ENCODE data around the gene NRTN. TPM values are rescaled to one million over a fixed set of nuclear protein-coding genes. Genes with fewer than 3 reads are reported as not detected.

The NRTN gene
- total RNA-seq, 1 donor from 2014 or later: not detected

- DNase-seq (ENCODE audit: low spot score in 2 of 2): no peak
- FAIRE-seq: no peak
Observed at GRCh38 chr19:5809469-5809868, 4.6 kb downstream of the NRTN start.

DNA sequence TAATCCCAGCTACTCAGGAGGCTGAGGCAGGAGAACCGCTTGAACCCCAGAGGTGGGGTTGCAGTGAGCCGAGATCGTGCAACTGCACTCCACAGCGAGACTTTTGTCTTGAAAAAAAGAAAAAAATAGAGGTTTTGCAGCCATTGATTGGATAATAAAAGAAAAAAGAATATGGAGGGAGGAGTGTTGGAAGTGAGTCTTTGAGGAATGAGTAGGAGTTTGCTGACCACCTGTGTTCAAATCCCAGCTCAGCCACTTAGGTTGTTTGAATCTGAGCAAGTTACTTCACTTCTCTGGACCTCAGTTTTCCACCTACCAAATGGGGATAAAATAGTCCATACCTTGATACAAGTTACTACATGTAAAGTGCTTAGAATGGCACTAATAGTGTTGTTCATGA, 6.2 kb downstream of the NRTN start:
- DNase-seq (ENCODE audit: low spot score in 2 of 2) (no peak), FAIRE-seq (no peak)

DNA sequence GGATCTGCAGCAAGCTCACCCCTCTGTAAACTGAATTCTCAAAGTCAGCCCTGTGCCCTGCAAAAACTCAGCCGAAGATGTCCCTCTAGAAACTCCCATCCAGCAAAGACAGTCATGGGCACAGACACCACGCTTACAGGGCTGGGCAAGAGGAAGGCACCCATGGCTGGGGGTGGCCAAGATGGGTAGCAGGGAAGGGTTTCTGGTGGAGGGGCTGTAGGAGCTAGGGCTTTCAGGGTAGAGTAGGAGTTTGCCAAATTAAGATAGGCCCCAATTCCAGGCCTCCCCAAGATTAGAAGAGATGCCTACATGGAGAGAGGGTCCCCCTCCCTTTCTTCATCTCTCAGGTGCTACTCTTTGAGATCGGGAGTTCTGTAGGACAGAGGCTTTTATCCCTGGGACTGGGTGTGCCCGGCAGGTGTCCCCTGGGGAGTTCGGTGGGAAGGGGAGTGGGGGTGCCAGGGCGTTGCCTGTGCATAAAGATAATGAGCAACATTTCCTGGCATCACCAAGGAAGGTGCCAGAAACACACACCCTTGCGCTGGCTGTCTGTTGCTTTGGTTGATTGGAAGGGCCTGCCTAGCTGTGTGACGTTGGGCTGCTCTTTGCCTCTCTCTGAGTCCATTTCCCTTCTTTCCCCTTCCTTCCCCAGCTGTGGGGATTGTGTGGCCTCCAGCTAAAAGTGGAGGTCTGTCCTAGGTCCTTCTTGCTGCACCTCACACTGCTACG, 9.4 kb downstream of the NRTN start:
- no peak for DNase-seq (ENCODE audit: low spot score in 2 of 2)
- no peak for FAIRE-seq

- DNase-seq (ENCODE audit: low spot score in 2 of 2) (no peak), FAIRE-seq (no peak)
Observed at GRCh38 chr19:5814852-5815246, 10.0 kb downstream of the NRTN start.

DNA sequence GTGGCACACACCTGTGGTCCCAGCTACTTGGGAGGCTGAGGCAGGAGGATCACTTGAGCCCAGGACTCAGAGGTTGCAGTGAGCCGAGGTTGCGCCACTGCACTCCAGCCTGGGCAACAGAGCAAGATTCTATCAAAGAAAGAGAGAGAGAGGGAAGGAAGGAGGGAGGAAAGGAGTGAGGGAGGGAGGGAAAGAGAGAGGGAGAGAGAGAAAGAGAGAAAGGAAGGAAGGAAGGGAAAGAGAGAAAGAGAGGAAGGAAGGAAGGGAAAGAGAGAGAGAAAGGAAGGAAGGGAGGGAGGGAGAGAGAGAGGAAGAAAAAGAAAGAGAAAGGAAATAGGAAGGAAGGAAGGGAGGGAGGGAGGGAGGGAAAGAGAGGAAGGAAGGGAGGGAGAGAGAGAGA, 12.4 kb downstream of the NRTN start:
- DNase-seq (ENCODE audit: low spot score in 2 of 2): no peak
- FAIRE-seq: no peak

GRCh38 chr19:5818594-5818993, 13.7 kb downstream of the NRTN start:
- DNase-seq (ENCODE audit: low spot score in 2 of 2) (no peak), FAIRE-seq (no peak)

- no peak for DNase-seq (ENCODE audit: low spot score in 2 of 2)
- no peak for FAIRE-seq
Observed at GRCh38 chr19:5820785-5821184, 15.9 kb downstream of the NRTN start.

DNA sequence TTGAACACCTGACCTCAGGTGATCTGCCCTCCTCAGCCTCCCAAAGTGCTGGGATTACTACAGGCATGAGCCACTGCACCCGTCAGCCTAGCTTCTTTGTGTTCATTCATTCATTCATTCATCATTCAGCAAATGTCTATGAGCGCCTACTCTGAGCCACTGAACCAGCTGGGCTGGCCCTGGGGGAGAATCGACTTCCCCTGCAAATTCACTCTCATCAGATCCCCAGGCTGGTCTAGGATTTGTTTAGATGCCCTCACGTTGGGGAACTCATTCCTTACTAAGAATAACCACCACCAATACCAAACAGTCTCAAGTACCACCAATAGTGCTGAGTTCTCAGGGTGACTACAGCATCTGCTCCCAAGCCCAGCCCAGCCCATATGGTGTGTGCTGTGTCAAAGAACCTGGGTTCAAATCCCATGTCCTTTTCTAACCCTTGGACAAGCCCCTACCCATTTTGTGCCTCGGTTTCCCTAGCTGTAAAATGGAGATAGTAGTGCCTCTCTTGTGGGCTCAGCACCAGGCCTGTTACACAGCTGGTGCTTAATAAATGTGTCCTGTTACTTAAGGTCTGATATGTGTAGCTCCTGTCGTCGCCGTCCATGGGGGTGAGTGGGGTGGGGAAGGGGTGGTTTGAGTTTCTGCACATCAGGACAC, 16.8 kb downstream of the NRTN start:
- FAIRE-seq: no peak

DNA sequence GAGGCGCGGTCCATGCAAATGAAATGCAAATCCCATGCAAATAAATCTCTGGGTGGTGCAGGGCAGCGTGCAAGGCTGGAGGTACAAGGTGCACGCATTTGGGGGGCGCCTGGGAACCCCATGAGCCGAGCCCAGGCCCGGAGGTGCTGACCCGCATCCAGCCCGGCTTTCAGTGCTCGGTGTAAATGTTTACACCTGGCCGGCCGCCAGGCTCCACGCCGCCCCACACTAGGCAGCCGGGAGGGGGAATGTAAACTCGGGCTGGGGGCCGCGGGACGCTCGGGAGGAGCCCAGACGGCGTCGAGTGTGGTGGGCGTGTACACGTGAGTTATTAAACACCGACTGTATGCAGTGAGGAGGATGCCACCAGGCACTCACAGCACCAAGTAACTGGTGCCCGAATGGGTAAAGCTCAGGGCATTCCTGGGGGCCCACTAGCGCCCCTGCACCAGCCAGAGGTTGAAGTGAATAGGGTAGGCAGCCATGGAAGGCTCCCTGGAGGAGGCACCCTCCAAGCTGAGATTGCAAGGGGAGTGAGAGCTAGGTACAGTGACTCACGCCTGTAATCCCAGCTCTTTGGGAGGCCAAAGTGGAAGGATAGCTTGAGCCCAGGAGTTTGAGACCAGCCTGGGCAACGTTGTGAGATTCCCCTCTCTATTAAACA, 17.4 kb downstream of the NRTN start:
- DNase-seq (ENCODE audit: low spot score in 2 of 2) (no peak), FAIRE-seq (no peak)

More for the DNA sequence above, 16.8 kb downstream of the NRTN start:
- DNase-seq (ENCODE audit: low spot score in 2 of 2): no peak

- FAIRE-seq: no peak
- DNase-seq (ENCODE audit: low spot score in 2 of 2): no peak
Observed at GRCh38 chr19:5823579-5824281, 18.9 kb downstream of the NRTN start.

GRCh38 chr19:5824751-5825150, 19.9 kb downstream of the NRTN start:
- DNase-seq (ENCODE audit: low spot score in 2 of 2): no peak
- no peak for FAIRE-seq

DNA sequence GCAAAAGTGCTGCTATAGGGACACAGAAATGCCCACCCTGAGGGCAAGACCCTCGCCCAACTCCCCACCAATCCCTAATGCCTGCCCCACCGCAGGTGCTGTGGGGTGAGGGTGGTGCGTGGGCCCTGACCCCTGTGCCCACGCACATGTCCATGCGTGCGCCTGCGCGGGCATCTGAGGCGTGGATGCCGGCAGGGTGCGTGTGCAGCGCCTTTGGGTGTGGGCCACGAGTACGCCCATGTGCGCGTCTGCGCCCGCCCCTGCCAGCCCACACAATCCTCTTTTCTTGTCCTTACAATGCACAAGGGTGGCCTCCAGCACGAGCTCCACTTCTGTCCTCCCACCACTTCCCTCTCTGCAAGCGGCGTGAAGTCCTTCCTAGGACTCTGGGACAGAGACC, 20.3 kb downstream of the NRTN start:
- FAIRE-seq (no peak), DNase-seq (ENCODE audit: low spot score in 2 of 2) (no peak)

DNA sequence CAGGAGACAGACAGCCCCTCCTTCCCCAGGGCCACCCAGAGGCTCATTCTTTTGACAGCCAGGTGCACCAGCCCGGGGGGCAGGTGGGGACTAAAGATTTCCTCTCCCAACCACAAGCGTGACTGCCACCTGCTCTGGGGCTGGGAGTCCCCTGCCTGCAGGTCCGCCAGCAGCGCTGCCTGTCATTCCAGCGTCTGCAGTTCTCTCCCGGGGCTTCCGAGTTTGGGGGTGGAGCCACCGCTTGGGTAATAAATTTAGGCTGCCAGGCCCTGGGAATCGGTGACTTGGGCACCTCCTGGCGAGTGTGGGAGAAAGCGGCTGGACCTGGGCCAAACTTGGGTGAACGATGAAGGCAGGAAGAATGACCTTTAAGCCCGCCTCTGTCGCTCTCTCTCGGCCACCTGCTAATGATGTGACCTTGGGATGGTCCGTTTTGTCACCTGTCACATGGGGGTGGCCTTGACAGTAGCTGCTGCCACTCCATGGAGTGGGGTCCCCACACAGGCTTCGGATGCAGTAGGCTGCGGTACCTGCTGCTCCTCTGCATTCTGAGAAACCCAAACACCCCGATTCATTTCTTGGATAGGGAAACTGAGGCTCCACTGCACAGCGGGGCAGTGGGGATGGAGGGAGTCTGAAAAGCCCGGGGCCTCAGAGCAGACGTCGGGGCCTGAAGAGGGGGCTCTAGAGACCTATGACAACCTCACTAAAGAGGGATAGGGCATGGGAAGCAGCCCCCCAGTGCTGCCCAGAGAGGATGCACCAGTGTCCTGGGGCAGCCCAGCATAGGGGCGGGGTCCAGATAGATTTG, 21.9 kb downstream of the NRTN start:
- DNase-seq (ENCODE audit: low spot score in 2 of 2): no peak
- FAIRE-seq: no peak

- no peak for FAIRE-seq
Observed at GRCh38 chr19:5827342-5827890, 22.5 kb downstream of the NRTN start.

GRCh38 chr19:5827891-5828660, 23.2 kb downstream of the NRTN start:
- FAIRE-seq: no peak
- peak; percentile 91 to 94 for DNase-seq (ENCODE audit: low spot score in 2 of 2)

More at GRCh38 chr19:5827342-5827890, 22.5 kb downstream of the NRTN start:
- no peak for DNase-seq (ENCODE audit: low spot score in 2 of 2)

- FAIRE-seq (no peak), DNase-seq (ENCODE audit: low spot score in 2 of 2) (peak in 1 of 2 donors; percentile 40)
Observed at GRCh38 chr19:5828661-5829566, 24.0 kb downstream of the NRTN start.

DNA sequence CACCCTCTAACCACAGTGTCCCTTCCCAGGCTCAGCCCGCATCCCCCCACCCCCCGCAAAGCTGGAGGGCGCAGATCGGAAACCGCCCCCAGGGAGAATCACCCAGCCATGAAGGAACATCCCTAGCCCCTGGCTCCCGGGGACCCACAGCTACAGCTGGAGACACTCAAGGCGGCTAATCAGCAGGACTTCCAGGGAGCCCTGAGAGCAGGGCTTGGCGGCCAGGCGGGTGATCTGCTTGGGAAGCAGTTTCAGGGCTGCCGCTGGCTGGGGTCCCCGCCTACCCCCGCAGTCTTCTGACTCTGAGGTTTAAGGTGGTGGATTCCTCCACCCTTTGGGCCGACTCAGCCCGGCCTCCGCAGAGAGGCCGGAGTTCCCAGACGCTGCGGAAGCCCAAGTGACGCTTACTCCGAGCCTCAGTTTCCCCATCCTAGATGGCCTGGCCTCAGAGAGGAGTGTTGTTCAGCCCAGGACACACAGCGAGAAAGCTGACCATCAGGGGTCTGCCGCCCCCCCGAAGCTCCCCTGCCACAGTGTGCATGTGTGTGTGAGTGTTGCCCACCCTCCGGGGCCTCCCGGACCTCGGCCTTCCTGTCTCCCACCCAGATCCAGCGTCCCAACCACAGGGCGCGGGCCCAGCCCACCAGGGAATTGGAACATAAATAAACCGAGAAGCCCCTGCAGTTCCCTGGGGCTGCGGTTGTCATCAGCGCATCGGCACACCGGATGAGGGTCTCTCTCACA, 24.9 kb downstream of the NRTN start:
- FAIRE-seq (no peak), DNase-seq (ENCODE audit: low spot score in 2 of 2) (no peak)
